ENCODE measurements around the gene CARD11.

- no peak for TF ChIP-seq POLR2AphosphoS5 (IDR thresholded peaks at IDR 0.05)
- no peak for TF ChIP-seq POLR2A (IDR thresholded peaks at IDR 0.05; ENCODE audit: low read depth)
These were observed 151.1 kb downstream of the CARD11 start for GRCh38 chr7:2892549-2892948.

All from esophagus muscularis mucosa (tissue), 2 donors.